ENCODE measurements around the gene RAD51B.

RAD51B gene

GRCh38 chr14:68367536-68367935, 548.0 kb downstream of the RAD51B start:
- no peak overlapping the region for H3K27ac ChIP-seq (ENCODE audit: poor library complexity, severe bottlenecking)
- no peaks in the 10 kb centered on the region for H3K27me3 ChIP-seq (ENCODE audit: insufficient read depth, poor library complexity, severe bottlenecking)
- H3K9me3 ChIP-seq (ENCODE audit: severe bottlenecking): no peaks in the 10 kb centered on the region
- peaks cover 13% of the 10 kb centered on the region for H3K4me1 ChIP-seq (ENCODE audit: insufficient read depth, poor library complexity, severe bottlenecking)
- DNase-seq (ENCODE audit: low spot score) (no peak), ATAC-seq (ENCODE audit: low read depth) (no peak)
- no peaks in the 10 kb centered on the region for H3K36me3 ChIP-seq (ENCODE audit: low read depth)
- H3K4me3 ChIP-seq (ENCODE audit: severe bottlenecking): no peak overlapping the region
- TF ChIP-seq CTCF (IDR thresholded peaks at IDR 0.05; ENCODE audit: poor library complexity, severe bottlenecking): no peak

GRCh38 chr14:68368850-68369249, 549.3 kb downstream of the RAD51B start:
- Histone ChIP-seq H3K4me1 (ENCODE audit: insufficient read depth, poor library complexity, severe bottlenecking) (peaks cover 13% of the 10 kb centered on the region), H3K27me3 (ENCODE audit: insufficient read depth, poor library complexity, severe bottlenecking) (no peaks in the 10 kb centered on the region), H3K27ac (ENCODE audit: poor library complexity, severe bottlenecking) (no peak overlapping the region), H3K9me3 (ENCODE audit: severe bottlenecking) (no peaks in the 10 kb centered on the region), H3K36me3 (ENCODE audit: low read depth) (no peaks in the 10 kb centered on the region), H3K4me3 (ENCODE audit: severe bottlenecking) (no peak overlapping the region)
- no peak for TF ChIP-seq CTCF (IDR thresholded peaks at IDR 0.05; ENCODE audit: poor library complexity, severe bottlenecking)
- ATAC-seq (ENCODE audit: low read depth) (no peak), DNase-seq (ENCODE audit: low spot score) (no peak)

- H3K27me3 ChIP-seq (ENCODE audit: insufficient read depth, poor library complexity, severe bottlenecking): no peaks in the 10 kb centered on the region
- no peaks in the 10 kb centered on the region for H3K36me3 ChIP-seq (ENCODE audit: low read depth)
- H3K4me3 ChIP-seq (ENCODE audit: severe bottlenecking): no peak overlapping the region
- H3K9me3 ChIP-seq (ENCODE audit: severe bottlenecking): no peaks in the 10 kb centered on the region
- no peak for ATAC-seq (ENCODE audit: low read depth)
- DNase-seq (ENCODE audit: low spot score): no peak
- TF ChIP-seq CTCF (IDR thresholded peaks at IDR 0.05; ENCODE audit: poor library complexity, severe bottlenecking): no peak
- H3K4me1 ChIP-seq (ENCODE audit: insufficient read depth, poor library complexity, severe bottlenecking): peaks cover 13% of the 10 kb centered on the region
- H3K27ac ChIP-seq (ENCODE audit: poor library complexity, severe bottlenecking): no peak overlapping the region
Measured at GRCh38 chr14:68369281-68370056, 549.9 kb downstream of the RAD51B start.

GRCh38 chr14:68370057-68370360, 550.4 kb downstream of the RAD51B start:
- no peak for TF ChIP-seq CTCF (IDR thresholded peaks at IDR 0.05; ENCODE audit: poor library complexity, severe bottlenecking)
- Histone ChIP-seq H3K27ac (ENCODE audit: poor library complexity, severe bottlenecking) (no peak overlapping the region), H3K4me3 (ENCODE audit: severe bottlenecking) (no peak overlapping the region), H3K36me3 (ENCODE audit: low read depth) (no peaks in the 10 kb centered on the region), H3K4me1 (ENCODE audit: insufficient read depth, poor library complexity, severe bottlenecking) (peaks cover 8% of the 10 kb centered on the region), H3K27me3 (ENCODE audit: insufficient read depth, poor library complexity, severe bottlenecking) (no peaks in the 10 kb centered on the region), H3K9me3 (ENCODE audit: severe bottlenecking) (no peaks in the 10 kb centered on the region)
- ATAC-seq (ENCODE audit: low read depth) (no peak), DNase-seq (ENCODE audit: low spot score) (no peak)

- ATAC-seq (ENCODE audit: low read depth) (no peak), DNase-seq (ENCODE audit: low spot score) (no peak)
- Histone ChIP-seq H3K9me3 (ENCODE audit: severe bottlenecking) (no peaks in the 10 kb centered on the region), H3K4me3 (ENCODE audit: severe bottlenecking) (no peak overlapping the region), H3K36me3 (ENCODE audit: low read depth) (no peaks in the 10 kb centered on the region), H3K27me3 (ENCODE audit: insufficient read depth, poor library complexity, severe bottlenecking) (no peaks in the 10 kb centered on the region), H3K27ac (ENCODE audit: poor library complexity, severe bottlenecking) (no peak overlapping the region), H3K4me1 (ENCODE audit: insufficient read depth, poor library complexity, severe bottlenecking) (no peaks in the 10 kb centered on the region)
- TF ChIP-seq CTCF (IDR thresholded peaks at IDR 0.05; ENCODE audit: poor library complexity, severe bottlenecking): no peak
Measured at GRCh38 chr14:68372368-68372767, 552.8 kb downstream of the RAD51B start.

Data from RWPE2 (cell line).